Measurements from ENCODE around the gene ORAI1. TPM values are rescaled to one million over a fixed set of nuclear protein-coding genes. Genes with fewer than 3 reads are reported as not detected.

ORAI1 gene
- total RNA-seq, 2 experiments from 2014 or later: 29.4 to 35.9 TPM

GRCh38 chr12:121603581-121603980 is 22.7 kb upstream of the ORAI1 start:
- Mint-ChIP-seq H3K4me1 (no peaks in the 10 kb centered on the region), H3K9me3 (ENCODE audit: low read depth) (no peaks in the 10 kb centered on the region), H3K4me3 (no peak overlapping the region), H3K36me3 (ENCODE audit: low read depth) (no peaks in the 10 kb centered on the region), H3K27ac (no peak overlapping the region), H3K27me3 (no peaks in the 10 kb centered on the region)
- no peak for ATAC-seq
- DNase-seq: no peak
- intact Hi-C loops (cut with DNase I, micrococcal nuclease): no loop called here
- CTCF ChIA-PET: no interaction called here
- POLR2A ChIA-PET: no interaction called here

GRCh38 chr12:121608301-121608700 is 18.0 kb upstream of the ORAI1 start:
- DNase-seq (no peak), ATAC-seq (no peak)
- POLR2A ChIA-PET: no interaction called here
- Mint-ChIP-seq H3K4me1 (no peaks in the 10 kb centered on the region), H3K36me3 (ENCODE audit: low read depth) (no peaks in the 10 kb centered on the region), H3K9me3 (ENCODE audit: low read depth) (no peaks in the 10 kb centered on the region), H3K27ac (no peak overlapping the region), H3K27me3 (no peaks in the 10 kb centered on the region), H3K4me3 (no peak overlapping the region)
- CTCF ChIA-PET: no interaction called here
- intact Hi-C loops (cut with DNase I, micrococcal nuclease): no loop called here

- no peak for DNase-seq
- ChIA-PET CTCF (interaction anchor here (0.7 kb wide), 1 partner anchor 58 kb away, joined by 3 read pairs; no protein-coding TSS in a partner anchor), POLR2A (no interaction called here)
- peak overlapping the region; percentile 11 for H3K27ac Mint-ChIP-seq
- no peaks in the 10 kb centered on the region for H3K36me3 Mint-ChIP-seq (ENCODE audit: low read depth)
- H3K9me3 Mint-ChIP-seq (ENCODE audit: low read depth): no peaks in the 10 kb centered on the region
- H3K27me3 Mint-ChIP-seq: no peaks in the 10 kb centered on the region
- intact Hi-C loops (cut with DNase I, micrococcal nuclease): no loop called here
- no peak overlapping the region for H3K4me3 Mint-ChIP-seq
- no peak for ATAC-seq
- H3K4me1 Mint-ChIP-seq: peaks cover 6% of the 10 kb centered on the region
Measured at GRCh38 chr12:121610239-121611149, 15.8 kb upstream of the ORAI1 start.

- H3K9me3 Mint-ChIP-seq (ENCODE audit: low read depth): no peaks in the 10 kb centered on the region
- ATAC-seq (peak; percentile 76), DNase-seq (peak; percentile 64)
- H3K36me3 Mint-ChIP-seq (ENCODE audit: low read depth): no peaks in the 10 kb centered on the region
- POLR2A ChIA-PET: no interaction called here
- no peaks in the 10 kb centered on the region for H3K27me3 Mint-ChIP-seq
- no peak overlapping the region for H3K4me3 Mint-ChIP-seq
- intact Hi-C loops (cut with DNase I, micrococcal nuclease): no loop called here
- CTCF ChIA-PET: interaction anchor here (0.6 kb wide), 1 partner anchor 59 kb away, joined by 4 read pairs; no protein-coding TSS in a partner anchor
- peaks cover 6% of the 10 kb centered on the region for H3K4me1 Mint-ChIP-seq
- no peak overlapping the region for H3K27ac Mint-ChIP-seq
Measured at GRCh38 chr12:121611306-121611705, 15.0 kb upstream of the ORAI1 start.

GRCh38 chr12:121613462-121613861 is 12.9 kb upstream of the ORAI1 start:
- Mint-ChIP-seq H3K4me1 (peaks cover 6% of the 10 kb centered on the region), H3K36me3 (ENCODE audit: low read depth) (peaks cover under 1% of the 10 kb centered on the region), H3K27ac (no peak overlapping the region), H3K9me3 (ENCODE audit: low read depth) (no peaks in the 10 kb centered on the region), H3K4me3 (no peak overlapping the region), H3K27me3 (no peaks in the 10 kb centered on the region)
- DNase-seq (no peak), ATAC-seq (no peak)
- intact Hi-C loops (cut with DNase I, micrococcal nuclease): no loop called here
- CTCF ChIA-PET: interaction anchor here (1.5 kb wide), 1 partner anchor 12 kb away, joined by 4 read pairs; no protein-coding TSS in a partner anchor
- POLR2A ChIA-PET: no interaction called here

- Mint-ChIP-seq H3K9me3 (ENCODE audit: low read depth) (no peaks in the 10 kb centered on the region), H3K27me3 (no peaks in the 10 kb centered on the region), H3K4me1 (peaks cover 6% of the 10 kb centered on the region), H3K36me3 (ENCODE audit: low read depth) (peaks cover 2% of the 10 kb centered on the region), H3K4me3 (no peak overlapping the region), H3K27ac (no peak overlapping the region)
- ATAC-seq (no peak), DNase-seq (no peak)
- ChIA-PET POLR2A (interaction anchor here (0.7 kb wide), 2 partner anchors 281 to 406 kb away, joined by 3 read pairs; no protein-coding TSS in a partner anchor), CTCF (no interaction called here)
- intact Hi-C loops (cut with DNase I, micrococcal nuclease): no loop called here
Measured at GRCh38 chr12:121614872-121615467, 11.4 kb upstream of the ORAI1 start.

GRCh38 chr12:121618659-121619233 is 7.6 kb upstream of the ORAI1 start:
- ATAC-seq (no peak), DNase-seq (no peak)
- intact Hi-C loops (cut with DNase I, micrococcal nuclease): no loop called here
- Mint-ChIP-seq H3K36me3 (ENCODE audit: low read depth) (peaks cover 2% of the 10 kb centered on the region), H3K9me3 (ENCODE audit: low read depth) (no peaks in the 10 kb centered on the region), H3K4me1 (peaks cover 6% of the 10 kb centered on the region), H3K27ac (no peak overlapping the region), H3K4me3 (no peak overlapping the region), H3K27me3 (no peaks in the 10 kb centered on the region)
- CTCF ChIA-PET: interaction anchor here (1.2 kb wide), 1 partner anchor 118 kb away, joined by 3 read pairs; no protein-coding TSS in a partner anchor
- POLR2A ChIA-PET: interaction anchor here (0.8 kb wide), 1 partner anchor 37 kb away, joined by 4 read pairs; no protein-coding TSS in a partner anchor

- ATAC-seq (no peak), DNase-seq (no peak)
- H3K4me3 Mint-ChIP-seq: no peak overlapping the region
- intact Hi-C loops (cut with DNase I, micrococcal nuclease): no loop called here
- CTCF ChIA-PET: interaction anchor here (1.1 kb wide), 2 partner anchors 67 to 93 kb away, joined by 3 to 5 read pairs; no protein-coding TSS in a partner anchor
- no peaks in the 10 kb centered on the region for H3K9me3 Mint-ChIP-seq (ENCODE audit: low read depth)
- H3K4me1 Mint-ChIP-seq: peaks cover 6% of the 10 kb centered on the region
- H3K27me3 Mint-ChIP-seq: no peaks in the 10 kb centered on the region
- no peak overlapping the region for H3K27ac Mint-ChIP-seq
- peaks cover 2% of the 10 kb centered on the region for H3K36me3 Mint-ChIP-seq (ENCODE audit: low read depth)
- POLR2A ChIA-PET: no interaction called here
Measured at GRCh38 chr12:121620333-121620891, 5.9 kb upstream of the ORAI1 start.

- peak; percentile 71 for ATAC-seq
- Mint-ChIP-seq H3K27ac (peak overlapping the region; percentile 99), H3K27me3 (no peaks in the 10 kb centered on the region), H3K36me3 (ENCODE audit: low read depth) (peaks cover 37% of the 10 kb centered on the region), H3K4me3 (peak overlapping the region; percentile 92), H3K9me3 (ENCODE audit: low read depth) (no peaks in the 10 kb centered on the region), H3K4me1 (peaks cover 44% of the 10 kb centered on the region)
- POLR2A ChIA-PET: interaction anchor here (0.6 to 2.4 kb wide), 21 partner anchors 9 to 596 kb away, joined by 3 to 12 read pairs (median 4); no protein-coding TSS in a partner anchor
- peak; percentile 93 for DNase-seq
- CTCF ChIA-PET: interaction anchor here (0.5 to 4.5 kb wide), 27 partner anchors 9 to 211 kb away, joined by 3 to 29 read pairs (median 5); partner anchors contain the start of genes MORN3 and RHOF
- intact Hi-C loops (cut with DNase I, micrococcal nuclease): loop anchor here (1.0 to 5.0 kb wide), 28 partner anchors 30 to 1905 kb away; partner anchors contain the start of genes CAMKK2 (in 2 of the 2), PSMD9 (in 2 of the 2), ANAPC5 (in 1 of the 2) and KDM2B (in 1 of the 2)
Measured at GRCh38 chr12:121626853-121627640, 717 bp downstream of the ORAI1 start.

- intact Hi-C loops (cut with DNase I, micrococcal nuclease): loop anchor here (5.0 kb wide), 4 partner anchors 91 to 1904 kb away; partner anchors contain the start of genes RHOF (in 1 of the 2) and RILPL1 (in 1 of the 2)
- ChIA-PET CTCF (interaction anchor here (0.5 to 4.2 kb wide), 13 partner anchors 8 to 568 kb away, joined by 3 to 29 read pairs (median 5); partner anchors contain the start of gene MORN3), POLR2A (interaction anchor here (0.7 to 2.4 kb wide), 10 partner anchors 8 to 175 kb away, joined by 3 to 12 read pairs (median 4); no protein-coding TSS in a partner anchor)
- no peaks in the 10 kb centered on the region for H3K27me3 Mint-ChIP-seq
- peaks cover 45% of the 10 kb centered on the region for H3K36me3 Mint-ChIP-seq (ENCODE audit: low read depth)
- DNase-seq: peak; percentile 45
- H3K27ac Mint-ChIP-seq: peak overlapping the region; percentile 99
- no peak for ATAC-seq
- H3K4me1 Mint-ChIP-seq: peaks cover 53% of the 10 kb centered on the region
- no peaks in the 10 kb centered on the region for H3K9me3 Mint-ChIP-seq (ENCODE audit: low read depth)
- peak overlapping the region; percentile 92 for H3K4me3 Mint-ChIP-seq
Measured at GRCh38 chr12:121628037-121628436, 1.7 kb downstream of the ORAI1 start.

All from activated CD4-positive, alpha-beta T cell treated with anti-CD3 and anti-CD28 coated beads for 36 hours (primary cell).